Endodermal cell (in vitro differentiated cells): ENCODE results near the gene TRIM9. TPM values are rescaled to one million over a fixed set of nuclear protein-coding genes. Genes with fewer than 3 reads are reported as not detected.

Source experiments
- DNase-seq: peaks from one replicate; pipeline ENCODE4 v3.0.0-alpha.2; 2017
- H3K27ac ChIP-seq: 2 replicates; pipeline ENCODE4 v1.5.1; 2013; ENCODE audit warnings: mild to moderate bottlenecking, low read depth, low read length, moderate library complexity
- H3K27me3 ChIP-seq: 2 replicates; pipeline ENCODE4 v1.6.1; 2013; ENCODE audit warnings: mild to moderate bottlenecking, low read length, moderate library complexity; ENCODE audit not compliant: insufficient read depth, control insufficient read depth, poor library complexity, severe bottlenecking
- H3K36me3 ChIP-seq: 2 replicates; pipeline ENCODE4 v1.7.0; 2013; ENCODE audit warnings: mild to moderate bottlenecking, low read length, moderate library complexity; ENCODE audit not compliant: control insufficient read depth, insufficient read depth
- H3K4me1 ChIP-seq: one replicate; pipeline ENCODE4 v1.7.0; 2013; ENCODE audit warnings: low read length; ENCODE audit not compliant: control insufficient read depth, insufficient read depth
- H3K4me3 ChIP-seq: 2 replicates; pipeline ENCODE4 v1.5.1; 2013; ENCODE audit warnings: mild to moderate bottlenecking, low read length, moderate library complexity
- H3K9ac ChIP-seq: 2 replicates; pipeline ENCODE4 v1.6.1; 2013; ENCODE audit warnings: mild to moderate bottlenecking, low read length, moderate library complexity; ENCODE audit not compliant: poor library complexity, severe bottlenecking; ENCODE audit errors: extremely low read depth
- H3K9me3 ChIP-seq: 2 replicates; pipeline ENCODE4 v1.6.1; 2013; ENCODE audit warnings: mild to moderate bottlenecking, low read length, moderate library complexity; ENCODE audit not compliant: control insufficient read depth
- H3K27ac Mint-ChIP-seq: 2 replicates; pipeline ENCODE4 v1.8.0; 2020; ENCODE audit warnings: mixed read lengths
- H3K27me3 Mint-ChIP-seq: 2 replicates; pipeline ENCODE4 v1.8.0; 2021; ENCODE audit warnings: mild to moderate bottlenecking, mixed read lengths; ENCODE audit not compliant: insufficient read depth
- H3K36me3 Mint-ChIP-seq: 2 replicates; pipeline ENCODE4 v1.8.0; 2020; ENCODE audit warnings: low read depth, mixed read lengths
- H3K4me1 Mint-ChIP-seq: 2 replicates; pipeline ENCODE4 v1.8.0; 2020; ENCODE audit warnings: mixed read lengths
- H3K4me3 Mint-ChIP-seq: 2 replicates; pipeline ENCODE4 v1.8.0; 2020; ENCODE audit warnings: mild to moderate bottlenecking, moderate library complexity, mixed read lengths
- H3K9me3 Mint-ChIP-seq: 2 replicates; pipeline ENCODE4 v1.8.0; 2020; ENCODE audit warnings: mild to moderate bottlenecking, mixed read lengths
- WGBS, 2 experiments: methylation state at CpG; one replicate each; pipeline versions ENCODE4 v1.1.5 to v1.1.7; 2013; ENCODE audit warnings: missing lambda C conversion rate in 2 of 2, mixed read lengths in 1 of 2; ENCODE audit not compliant: insufficient coverage in 1 of 2, insufficient read length in 1 of 2; 5-methylcytosine and 5-hydroxymethylcytosine counted together
- total RNA-seq, 2 donors: library from RNA; stranded (reverse); fragmentation: NEBNext Ultra II Directional in 1 of 2; extraction: Animal tissue kit (Norgen Biotek cat#: 25700) in 1 of 2; gene quantifications; 2 replicates in 1 of 2; 3 replicates in 1 of 2; pipeline ENCODE4 v1.2.1, GENCODE V29; 2021
- TF ChIP-seq, protein P1 (sequence below): fragments of 200-600 bp; sonication (generic); conservative IDR thresholded peaks from 2 replicates; pipeline ENCODE4 v1.5.0; 2021; ENCODE audit warnings: antibody characterized with exemption, mild to moderate bottlenecking

The TRIM9 gene
- total RNA-seq, 2 donors from 2014 or later, result 0.81 to 0.82 TPM

DNA sequence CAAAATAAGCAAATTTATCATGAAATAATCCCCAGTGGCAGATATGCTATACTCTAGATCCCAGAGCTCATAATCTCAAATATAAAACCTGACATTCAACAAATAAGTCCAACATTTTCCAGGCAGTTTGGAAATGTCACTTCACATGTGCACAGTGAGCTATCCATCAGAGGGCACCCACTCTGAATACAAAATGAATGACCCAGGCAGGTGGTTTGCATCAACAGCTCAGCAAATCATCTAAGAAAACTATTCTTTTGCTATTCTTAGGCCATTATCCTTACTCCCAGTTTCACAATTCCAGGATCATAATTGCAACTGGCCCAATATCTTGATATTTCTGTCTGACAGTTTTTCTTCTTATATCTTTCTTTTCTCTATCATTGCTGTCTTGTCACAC, 38.5 kb downstream of the TRIM9 start:
- H3K27ac Mint-ChIP-seq, result no peak overlapping the region
- H3K4me3 Mint-ChIP-seq, result no peak overlapping the region
- TF ChIP-seq, protein P1, sequence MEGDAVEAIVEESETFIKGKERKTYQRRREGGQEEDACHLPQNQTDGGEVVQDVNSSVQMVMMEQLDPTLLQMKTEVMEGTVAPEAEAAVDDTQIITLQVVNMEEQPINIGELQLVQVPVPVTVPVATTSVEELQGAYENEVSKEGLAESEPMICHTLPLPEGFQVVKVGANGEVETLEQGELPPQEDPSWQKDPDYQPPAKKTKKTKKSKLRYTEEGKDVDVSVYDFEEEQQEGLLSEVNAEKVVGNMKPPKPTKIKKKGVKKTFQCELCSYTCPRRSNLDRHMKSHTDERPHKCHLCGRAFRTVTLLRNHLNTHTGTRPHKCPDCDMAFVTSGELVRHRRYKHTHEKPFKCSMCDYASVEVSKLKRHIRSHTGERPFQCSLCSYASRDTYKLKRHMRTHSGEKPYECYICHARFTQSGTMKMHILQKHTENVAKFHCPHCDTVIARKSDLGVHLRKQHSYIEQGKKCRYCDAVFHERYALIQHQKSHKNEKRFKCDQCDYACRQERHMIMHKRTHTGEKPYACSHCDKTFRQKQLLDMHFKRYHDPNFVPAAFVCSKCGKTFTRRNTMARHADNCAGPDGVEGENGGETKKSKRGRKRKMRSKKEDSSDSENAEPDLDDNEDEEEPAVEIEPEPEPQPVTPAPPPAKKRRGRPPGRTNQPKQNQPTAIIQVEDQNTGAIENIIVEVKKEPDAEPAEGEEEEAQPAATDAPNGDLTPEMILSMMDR, result no peak

DNA sequence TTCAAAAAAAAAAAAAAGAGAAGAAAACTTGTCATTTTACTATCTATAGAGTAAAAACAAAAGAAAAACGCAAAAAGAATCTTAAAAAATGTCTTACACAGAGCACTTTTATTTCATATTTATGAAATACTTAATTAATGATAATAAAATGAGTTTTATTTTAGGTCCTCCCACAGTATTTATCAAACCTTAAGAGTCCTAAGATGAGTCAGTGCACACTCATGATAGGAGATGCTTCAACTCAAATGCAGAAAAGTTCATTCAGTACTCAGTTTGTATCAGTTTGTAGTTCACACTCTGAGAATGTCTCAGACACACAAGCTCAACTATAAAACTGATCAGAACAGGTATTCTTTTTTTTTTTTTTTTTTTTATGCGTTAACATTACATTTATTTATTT, 41.7 kb downstream of the TRIM9 start:
- H3K27ac ChIP-seq, result no peak overlapping the region
- no peak for DNase-seq
- no peaks in the 10 kb centered on the region for H3K9me3 ChIP-seq
- H3K9ac ChIP-seq, result no peak overlapping the region
- H3K27me3 ChIP-seq, result no peaks in the 10 kb centered on the region
- TF ChIP-seq, protein P1, result no peak
- H3K4me1 Mint-ChIP-seq, result no peaks in the 10 kb centered on the region
- no peaks in the 10 kb centered on the region for H3K9me3 Mint-ChIP-seq
- no CpG with 5 or more reads among the region's 2 CpGs for WGBS, 2 experiments
- H3K4me3 Mint-ChIP-seq, result no peak overlapping the region
- H3K4me1 ChIP-seq, result no peaks in the 10 kb centered on the region
- no peak overlapping the region for H3K4me3 ChIP-seq
- no peaks in the 10 kb centered on the region for H3K36me3 ChIP-seq
- H3K36me3 Mint-ChIP-seq, result no peaks in the 10 kb centered on the region
- H3K27me3 Mint-ChIP-seq, result peaks cover 2% of the 10 kb centered on the region
- no peak overlapping the region for H3K27ac Mint-ChIP-seq

More for the DNA sequence above, 38.5 kb downstream of the TRIM9 start:
- H3K27ac ChIP-seq, result no peak overlapping the region
- H3K36me3 ChIP-seq, result no peaks in the 10 kb centered on the region
- no peaks in the 10 kb centered on the region for H3K27me3 Mint-ChIP-seq
- H3K9ac ChIP-seq, result no peak overlapping the region
- DNase-seq, result no peak
- no peaks in the 10 kb centered on the region for H3K9me3 Mint-ChIP-seq
- H3K9me3 ChIP-seq, result no peaks in the 10 kb centered on the region
- no peaks in the 10 kb centered on the region for H3K36me3 Mint-ChIP-seq
- H3K27me3 ChIP-seq, result no peaks in the 10 kb centered on the region
- H3K4me3 ChIP-seq, result no peak overlapping the region
- H3K4me1 ChIP-seq, result no peaks in the 10 kb centered on the region
- H3K4me1 Mint-ChIP-seq, result no peaks in the 10 kb centered on the region

DNA sequence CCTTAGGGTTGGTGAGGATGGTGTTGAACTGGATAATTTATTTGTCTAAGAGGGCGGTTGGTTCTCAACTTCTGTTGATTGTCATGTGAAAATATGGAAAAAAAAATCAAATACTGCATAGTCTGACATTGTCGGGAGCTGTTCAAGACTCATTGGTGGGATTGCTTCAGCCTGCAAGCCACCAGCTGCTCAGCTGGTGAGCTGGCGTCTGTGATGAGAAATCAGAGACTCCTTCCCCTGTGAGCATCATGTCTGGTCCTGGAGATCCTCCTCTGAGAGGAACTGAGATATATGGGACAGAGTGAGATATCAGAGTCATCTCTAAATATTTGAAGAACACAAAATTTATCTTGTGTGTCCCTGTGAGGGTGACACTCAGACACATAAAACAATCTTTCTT, 49.9 kb downstream of the TRIM9 start:
- H3K9ac ChIP-seq, result no peak overlapping the region
- no peaks in the 10 kb centered on the region for H3K4me1 ChIP-seq
- H3K27ac Mint-ChIP-seq, result no peak overlapping the region
- H3K9me3 ChIP-seq, result no peaks in the 10 kb centered on the region
- H3K9me3 Mint-ChIP-seq, result no peaks in the 10 kb centered on the region
- H3K27me3 ChIP-seq, result no peaks in the 10 kb centered on the region
- H3K36me3 ChIP-seq, result no peaks in the 10 kb centered on the region
- no peak overlapping the region for H3K4me3 ChIP-seq
- H3K27ac ChIP-seq, result no peak overlapping the region
- H3K27me3 Mint-ChIP-seq, result no peaks in the 10 kb centered on the region
- H3K4me3 Mint-ChIP-seq, result no peak overlapping the region
- TF ChIP-seq, protein P1, result no peak
- no peaks in the 10 kb centered on the region for H3K36me3 Mint-ChIP-seq
- no peak for DNase-seq
- H3K4me1 Mint-ChIP-seq, result no peaks in the 10 kb centered on the region
- WGBS, 2 experiments, result 93% methylated on average over 3 of the region's 3 CpGs
